RWPE2 (cell line): ENCODE results near the gene TBL1X.

Experiments
- ATAC-seq: fragments of 200-7000 bp; cut with Tn5 transposase; 3 replicates; pipeline ENCODE4 v1.9.1; 2021; ENCODE audit warnings: low read depth
- DNase-seq: peaks from one replicate; pipeline ENCODE4 v3.0.0-alpha.2; 2020; ENCODE audit warnings: low spot score
- H3K27ac ChIP-seq: fragments of 450-650 bp; 2 replicates; pipeline ENCODE4 v1.5.1; 2017; ENCODE audit warnings: mild to moderate bottlenecking; ENCODE audit not compliant: poor library complexity, severe bottlenecking
- H3K27me3 ChIP-seq: fragments of 250-450 bp; sonication (Bioruptor Pico); 2 replicates; pipeline ENCODE4 v1.5.1; 2021; ENCODE audit warnings: mild to moderate bottlenecking, moderate library complexity; ENCODE audit not compliant: insufficient read depth, poor library complexity, severe bottlenecking
- H3K36me3 ChIP-seq: fragments of 250-450 bp; sonication (Bioruptor Pico); 2 replicates; pipeline ENCODE4 v1.5.1; 2020; ENCODE audit warnings: low read depth, mild to moderate bottlenecking, moderate library complexity
- H3K4me1 ChIP-seq: fragments of 250-450 bp; sonication (Bioruptor Pico); 2 replicates; pipeline ENCODE4 v1.5.1; 2021; ENCODE audit warnings: mild to moderate bottlenecking, moderate library complexity; ENCODE audit not compliant: insufficient read depth, poor library complexity, severe bottlenecking
- H3K4me3 ChIP-seq: fragments of 250-450 bp; sonication (Bioruptor Pico); 2 replicates; pipeline ENCODE4 v1.5.1; 2021; ENCODE audit warnings: mild to moderate bottlenecking, moderate library complexity; ENCODE audit not compliant: severe bottlenecking
- H3K9me3 ChIP-seq: fragments of 250-450 bp; sonication (Bioruptor Pico); 2 replicates; pipeline ENCODE4 v1.5.1; 2021; ENCODE audit warnings: mild to moderate bottlenecking, moderate library complexity; ENCODE audit not compliant: severe bottlenecking
- CTCF ChIP-seq: fragments of 450-650 bp; IDR thresholded peaks from one replicate; pipeline ENCODE4 v1.5.1; 2017; ENCODE audit warnings: mild to moderate bottlenecking, moderate library complexity; ENCODE audit not compliant: poor library complexity, severe bottlenecking

The TBL1X gene

DNA sequence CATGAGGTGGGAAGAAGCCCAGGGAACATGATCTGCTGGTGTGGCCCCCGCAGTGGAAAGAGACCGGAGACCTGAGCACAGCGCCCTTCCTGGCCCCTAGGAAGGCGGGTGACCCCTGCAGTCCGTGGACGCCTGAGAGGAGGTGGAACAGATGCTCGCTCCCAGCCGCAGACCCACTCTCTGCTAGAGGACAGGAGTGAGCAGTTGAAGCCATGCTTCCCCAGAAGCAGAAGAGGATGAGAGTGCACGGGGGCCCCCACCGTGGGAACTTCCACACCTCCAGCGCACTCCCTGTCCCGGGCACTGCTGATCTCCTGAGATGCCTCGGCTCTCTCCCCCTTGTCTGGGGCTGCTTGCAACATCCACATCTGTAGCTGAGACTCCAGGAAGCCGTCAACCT is 238.5 kb downstream of the TBL1X start:
- H3K4me3 ChIP-seq: no peak overlapping the region
- ATAC-seq (no peak), DNase-seq (no peak)
- no peak for TF ChIP-seq CTCF
- H3K9me3 ChIP-seq: no peaks in the 10 kb centered on the region
- no peaks in the 10 kb centered on the region for H3K36me3 ChIP-seq
- no peak overlapping the region for H3K27ac ChIP-seq
- no peaks in the 10 kb centered on the region for H3K4me1 ChIP-seq
- H3K27me3 ChIP-seq: no peaks in the 10 kb centered on the region

GRCh38 chrX:9704876-9705465 is 240.1 kb downstream of the TBL1X start:
- Histone ChIP-seq H3K9me3 (no peaks in the 10 kb centered on the region), H3K36me3 (peaks cover 6% of the 10 kb centered on the region), H3K4me3 (no peak overlapping the region), H3K27me3 (no peaks in the 10 kb centered on the region), H3K4me1 (no peaks in the 10 kb centered on the region), H3K27ac (no peak overlapping the region)
- DNase-seq: no peak
- ATAC-seq: no peak
- no peak for TF ChIP-seq CTCF

- ATAC-seq: no peak
- peaks cover 6% of the 10 kb centered on the region for H3K36me3 ChIP-seq
- no peak for TF ChIP-seq CTCF
Observed at GRCh38 chrX:9706421-9706820, 241.6 kb downstream of the TBL1X start.

DNA sequence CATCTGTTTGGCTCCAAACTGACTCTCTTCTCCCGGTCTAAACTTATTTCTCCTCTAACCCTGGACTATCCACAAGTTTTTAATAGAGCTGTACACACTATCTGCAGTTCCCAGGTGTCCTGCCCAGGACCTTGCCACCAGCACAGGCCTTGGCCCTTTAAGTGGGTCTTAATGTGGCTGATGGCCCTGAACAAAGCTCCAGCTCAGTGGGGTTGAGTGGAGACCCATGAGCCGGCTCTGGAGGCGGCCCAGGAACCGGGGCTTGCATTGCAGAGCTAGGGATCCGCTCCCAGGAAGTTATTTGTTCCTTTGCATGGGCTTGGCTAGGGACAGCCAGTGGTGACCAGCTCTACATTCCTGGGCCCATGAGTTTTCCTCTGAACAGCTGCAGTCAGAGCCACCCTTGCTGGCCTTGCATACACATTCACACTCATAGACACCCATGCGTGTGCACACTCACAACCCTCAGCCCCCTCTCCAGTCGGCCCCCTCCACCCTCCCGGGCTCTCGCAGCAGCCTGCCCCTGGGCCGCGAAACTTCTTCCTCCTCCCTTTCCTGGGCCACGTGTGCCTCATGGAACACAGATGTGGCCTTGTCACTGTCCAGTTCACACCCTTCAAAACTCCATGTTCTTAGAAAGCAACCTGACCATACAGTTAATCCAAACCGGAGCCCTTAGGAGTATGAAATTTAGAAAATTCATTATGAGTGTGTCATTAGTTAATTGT is 242.6 kb downstream of the TBL1X start:
- Histone ChIP-seq H3K27ac (no peak overlapping the region), H3K4me3 (no peak overlapping the region), H3K4me1 (no peaks in the 10 kb centered on the region), H3K36me3 (peaks cover 6% of the 10 kb centered on the region), H3K9me3 (no peaks in the 10 kb centered on the region), H3K27me3 (no peaks in the 10 kb centered on the region)
- ATAC-seq: no peak
- DNase-seq: no peak
- TF ChIP-seq CTCF: no peak

More at GRCh38 chrX:9706421-9706820, 241.6 kb downstream of the TBL1X start:
- H3K27me3 ChIP-seq: no peaks in the 10 kb centered on the region
- no peaks in the 10 kb centered on the region for H3K4me1 ChIP-seq
- no peak for DNase-seq
- no peak overlapping the region for H3K27ac ChIP-seq
- H3K9me3 ChIP-seq: no peaks in the 10 kb centered on the region
- no peak overlapping the region for H3K4me3 ChIP-seq

GRCh38 chrX:9708086-9708485 is 243.2 kb downstream of the TBL1X start:
- no peak for DNase-seq
- Histone ChIP-seq H3K27ac (no peak overlapping the region), H3K36me3 (peaks cover 6% of the 10 kb centered on the region), H3K4me3 (no peak overlapping the region), H3K9me3 (no peaks in the 10 kb centered on the region), H3K27me3 (no peaks in the 10 kb centered on the region), H3K4me1 (no peaks in the 10 kb centered on the region)
- no peak for TF ChIP-seq CTCF
- ATAC-seq: no peak
